ENCODE results near the gene UBXN7.

Gene UBXN7

DNA sequence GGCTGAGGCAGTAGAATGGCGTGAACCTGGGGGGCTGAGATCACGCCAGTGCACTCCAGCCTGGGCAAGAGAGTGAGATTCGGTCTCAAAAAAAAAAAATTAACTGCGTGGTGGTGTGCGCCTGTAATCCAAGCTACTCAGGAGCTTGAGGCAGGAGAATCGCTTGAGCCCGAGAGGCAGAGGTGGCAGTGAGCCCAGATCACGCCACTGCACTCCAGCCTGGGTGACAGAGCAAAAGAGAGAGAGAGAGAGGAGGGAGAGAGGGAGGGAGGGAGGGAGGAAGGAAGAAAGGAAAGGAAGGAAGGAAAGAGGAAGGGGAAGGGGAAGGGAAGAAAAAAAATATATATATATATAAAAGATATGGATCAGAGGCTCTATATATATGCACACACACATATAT lies 100.1 kb downstream of the UBXN7 start:
- H3K27ac ChIP-seq, result no peak overlapping the region
- TF ChIP-seq, protein P1, sequence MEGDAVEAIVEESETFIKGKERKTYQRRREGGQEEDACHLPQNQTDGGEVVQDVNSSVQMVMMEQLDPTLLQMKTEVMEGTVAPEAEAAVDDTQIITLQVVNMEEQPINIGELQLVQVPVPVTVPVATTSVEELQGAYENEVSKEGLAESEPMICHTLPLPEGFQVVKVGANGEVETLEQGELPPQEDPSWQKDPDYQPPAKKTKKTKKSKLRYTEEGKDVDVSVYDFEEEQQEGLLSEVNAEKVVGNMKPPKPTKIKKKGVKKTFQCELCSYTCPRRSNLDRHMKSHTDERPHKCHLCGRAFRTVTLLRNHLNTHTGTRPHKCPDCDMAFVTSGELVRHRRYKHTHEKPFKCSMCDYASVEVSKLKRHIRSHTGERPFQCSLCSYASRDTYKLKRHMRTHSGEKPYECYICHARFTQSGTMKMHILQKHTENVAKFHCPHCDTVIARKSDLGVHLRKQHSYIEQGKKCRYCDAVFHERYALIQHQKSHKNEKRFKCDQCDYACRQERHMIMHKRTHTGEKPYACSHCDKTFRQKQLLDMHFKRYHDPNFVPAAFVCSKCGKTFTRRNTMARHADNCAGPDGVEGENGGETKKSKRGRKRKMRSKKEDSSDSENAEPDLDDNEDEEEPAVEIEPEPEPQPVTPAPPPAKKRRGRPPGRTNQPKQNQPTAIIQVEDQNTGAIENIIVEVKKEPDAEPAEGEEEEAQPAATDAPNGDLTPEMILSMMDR (conservative IDR thresholded peaks at IDR 0.05), result no peak

DNA sequence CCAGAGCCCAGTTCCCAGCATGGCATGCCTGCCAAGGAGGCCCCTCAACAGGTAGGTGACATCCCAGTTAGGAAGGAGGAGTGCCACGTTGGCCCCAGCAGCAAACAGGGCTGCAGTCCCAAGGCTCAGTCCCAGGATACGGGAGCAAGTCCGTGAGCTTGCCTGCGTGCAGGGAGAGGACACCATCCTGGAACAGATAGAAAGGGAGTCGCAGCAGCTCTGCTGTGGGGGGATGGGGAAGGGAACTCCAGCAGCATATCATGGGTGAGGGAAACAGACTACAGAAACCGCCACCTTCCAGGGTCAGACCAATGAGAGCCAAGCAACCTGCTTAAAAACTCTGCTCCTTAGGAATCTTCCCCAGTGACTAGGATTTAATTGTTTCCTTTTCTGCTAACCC lies 104.8 kb downstream of the UBXN7 start:
- TF ChIP-seq, protein P1 (conservative IDR thresholded peaks at IDR 0.05), result no peak

DNA sequence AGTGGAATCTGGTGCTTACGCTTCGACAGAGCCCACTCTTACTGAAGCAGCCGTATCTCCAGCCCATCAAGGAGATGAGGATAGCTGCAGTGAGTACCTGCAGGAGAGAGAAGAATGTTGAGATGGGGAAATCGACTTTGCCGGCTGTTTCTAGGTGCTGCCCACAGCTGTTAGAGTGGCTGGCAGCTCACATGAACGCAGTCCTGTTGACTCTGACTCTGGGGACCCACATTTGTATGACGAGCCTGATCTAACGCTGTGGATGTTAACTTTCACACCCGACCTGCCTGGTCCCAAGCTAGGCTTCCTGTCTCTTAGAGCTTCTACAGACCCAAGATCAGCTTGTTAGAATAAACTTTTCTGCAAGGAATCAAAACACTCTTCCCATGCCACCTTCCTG lies 105.3 kb downstream of the UBXN7 start:
- H3K27ac ChIP-seq, result no peak overlapping the region
- TF ChIP-seq, protein P1 (conservative IDR thresholded peaks at IDR 0.05), result no peak

More for the DNA sequence above, 104.8 kb downstream of the UBXN7 start:
- no peak overlapping the region for H3K27ac ChIP-seq

DNA sequence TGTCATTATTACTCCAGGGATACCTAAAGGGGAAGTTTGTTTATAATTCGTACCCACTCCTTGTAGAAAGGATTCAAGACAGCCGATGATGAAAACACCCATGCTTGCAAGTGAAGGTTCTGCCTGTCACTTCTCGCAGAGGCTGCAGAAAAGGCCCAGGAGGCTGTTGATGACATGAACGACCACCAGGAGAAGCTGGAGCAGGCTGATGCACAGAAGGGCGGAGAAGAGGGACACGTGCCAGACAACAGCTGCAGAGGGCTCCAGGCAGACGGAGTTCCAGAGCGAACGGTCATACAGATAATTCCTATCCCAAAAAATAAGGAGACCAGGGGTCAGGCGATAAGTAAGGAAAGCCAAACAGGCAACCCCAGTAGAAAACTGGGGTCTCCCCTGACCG lies 108.5 kb downstream of the UBXN7 start:
- TF ChIP-seq, protein P1 (conservative IDR thresholded peaks at IDR 0.05), result no peak
- H3K27ac ChIP-seq, result no peak overlapping the region

DNA sequence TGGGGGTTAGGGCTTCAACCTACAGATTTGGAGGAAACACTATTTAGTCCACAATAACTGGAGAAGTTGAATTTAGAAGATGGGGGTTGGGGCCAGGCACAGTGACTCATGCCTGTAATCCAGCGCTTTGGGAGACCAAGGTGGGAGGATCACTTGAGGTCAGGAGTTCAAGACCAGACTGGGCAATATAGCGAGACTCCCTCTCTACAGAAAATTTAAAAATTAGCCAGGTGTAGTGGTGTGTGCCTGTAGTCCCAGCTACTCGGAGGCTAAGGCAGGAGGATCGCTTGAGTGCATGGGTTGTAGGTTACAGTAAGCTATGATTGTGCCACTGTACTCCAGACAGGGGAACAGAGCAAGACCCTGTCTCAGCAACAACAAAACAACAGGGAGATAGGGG lies 109.2 kb downstream of the UBXN7 start:
- TF ChIP-seq, protein P1 (conservative IDR thresholded peaks at IDR 0.05), result no peak
- H3K27ac ChIP-seq, result no peak overlapping the region

DNA sequence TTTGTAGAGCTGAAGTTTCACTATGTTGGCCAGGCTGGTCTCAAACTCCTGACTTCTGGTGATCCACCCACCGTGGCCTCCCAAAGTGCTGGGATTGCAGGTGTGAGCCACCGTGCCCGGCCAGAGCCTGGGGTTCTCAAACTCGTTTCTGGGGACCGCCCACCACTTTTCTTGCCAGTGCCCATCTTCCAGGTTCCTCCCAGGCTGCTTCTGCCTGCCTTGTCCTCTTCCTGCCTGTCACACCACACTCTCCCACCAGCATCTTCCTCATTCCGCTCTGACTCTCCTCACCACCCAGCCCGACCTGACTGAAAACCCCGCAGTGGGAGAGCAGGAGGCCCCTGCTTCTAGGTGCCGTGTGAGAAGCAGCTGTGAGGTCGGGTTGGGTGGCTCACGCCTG lies 111.1 kb downstream of the UBXN7 start:
- H3K27ac ChIP-seq, result no peak overlapping the region
- TF ChIP-seq, protein P1 (conservative IDR thresholded peaks at IDR 0.05), result no peak

DNA sequence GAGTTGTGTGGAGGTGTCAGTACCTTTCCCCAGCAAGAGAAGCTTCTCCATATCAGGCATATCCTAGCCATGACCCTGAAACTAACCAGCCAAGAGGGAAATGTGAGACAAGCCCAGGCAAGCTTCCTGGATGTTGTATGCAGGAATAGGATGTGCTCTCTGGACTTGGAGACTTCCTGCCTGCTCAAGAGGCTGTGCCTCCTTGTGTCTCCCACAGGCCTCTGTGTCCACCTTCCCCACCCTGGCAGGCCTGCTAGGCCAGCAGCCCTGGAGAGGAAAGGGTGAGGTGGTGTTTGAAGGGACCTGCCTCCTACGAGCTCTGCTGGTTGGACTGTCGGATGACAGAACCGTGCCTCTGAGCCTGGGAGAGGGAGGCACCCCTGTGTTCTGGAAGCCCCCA lies 112.1 kb downstream of the UBXN7 start:
- TF ChIP-seq, protein P1 (conservative IDR thresholded peaks at IDR 0.05), result no peak
- H3K27ac ChIP-seq, result no peak overlapping the region

Measured in VCaP (cell line).